NCI-H82 treated with DMSO at 0.1 percent for 48 hours (cell line): ENCODE data around the gene ADCY6.

Source experiments
- DNase-seq: peaks from one replicate; lab custom pipeline; 2025; ENCODE audit not compliant: unreplicated experiment; lab: John Stamatoyannopoulos, UW

ADCY6 gene

GRCh38 chr12:48816143-48816854 lies 27.4 kb upstream of the ADCY6 start:
- DNase-seq: no peak

GRCh38 chr12:48815126-48816110 lies 26.5 kb upstream of the ADCY6 start:
- peak; percentile 70 for DNase-seq

DNA sequence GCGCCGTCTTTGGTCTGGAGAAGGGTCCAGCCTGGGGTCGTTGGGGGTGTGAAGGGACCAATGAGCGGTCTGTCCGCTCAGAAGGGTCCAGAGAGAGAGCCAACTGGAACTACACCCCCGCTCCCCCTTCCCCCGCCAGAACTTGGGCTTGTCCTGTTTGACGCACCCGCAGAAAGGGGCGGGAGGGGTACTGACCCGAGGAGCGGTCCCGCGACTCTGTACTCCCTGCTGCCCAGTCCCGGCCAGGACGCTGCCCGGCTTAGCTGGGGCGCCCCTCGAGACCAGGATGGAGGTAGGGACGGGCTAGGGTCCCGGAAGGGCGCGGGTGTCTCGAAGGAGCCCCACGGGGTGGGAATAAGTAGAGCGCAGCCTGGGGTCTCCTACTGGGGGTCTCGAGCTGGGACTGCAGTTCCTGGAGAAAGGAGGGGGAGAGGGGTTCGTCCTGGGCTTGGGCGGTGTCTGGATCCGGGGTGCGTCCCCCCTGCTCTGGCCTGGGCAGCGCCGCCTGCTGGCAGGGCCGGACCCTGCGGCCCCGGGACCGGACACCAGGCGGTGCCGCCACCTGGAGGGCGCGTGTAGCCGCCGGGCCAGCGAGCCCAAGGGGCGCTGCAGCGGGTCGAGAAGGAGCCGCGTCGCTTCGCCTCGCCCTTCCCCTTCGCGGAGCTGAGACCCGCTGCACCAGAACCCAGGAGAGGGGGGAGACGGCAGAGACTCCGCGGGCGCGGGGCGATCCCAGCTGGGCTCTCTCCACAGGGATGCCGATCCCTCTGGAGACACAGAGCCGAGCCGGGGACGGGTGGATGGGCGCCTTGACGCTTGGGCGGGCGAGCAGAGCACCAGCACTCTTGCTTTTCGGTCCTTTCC lies 25.6 kb upstream of the ADCY6 start:
- peak; percentile 10 for DNase-seq

GRCh38 chr12:48813465-48814261 lies 24.8 kb upstream of the ADCY6 start:
- no peak for DNase-seq

GRCh38 chr12:48812389-48812788 lies 23.5 kb upstream of the ADCY6 start:
- DNase-seq: no peak

GRCh38 chr12:48811437-48812090 lies 22.7 kb upstream of the ADCY6 start:
- DNase-seq: no peak

DNA sequence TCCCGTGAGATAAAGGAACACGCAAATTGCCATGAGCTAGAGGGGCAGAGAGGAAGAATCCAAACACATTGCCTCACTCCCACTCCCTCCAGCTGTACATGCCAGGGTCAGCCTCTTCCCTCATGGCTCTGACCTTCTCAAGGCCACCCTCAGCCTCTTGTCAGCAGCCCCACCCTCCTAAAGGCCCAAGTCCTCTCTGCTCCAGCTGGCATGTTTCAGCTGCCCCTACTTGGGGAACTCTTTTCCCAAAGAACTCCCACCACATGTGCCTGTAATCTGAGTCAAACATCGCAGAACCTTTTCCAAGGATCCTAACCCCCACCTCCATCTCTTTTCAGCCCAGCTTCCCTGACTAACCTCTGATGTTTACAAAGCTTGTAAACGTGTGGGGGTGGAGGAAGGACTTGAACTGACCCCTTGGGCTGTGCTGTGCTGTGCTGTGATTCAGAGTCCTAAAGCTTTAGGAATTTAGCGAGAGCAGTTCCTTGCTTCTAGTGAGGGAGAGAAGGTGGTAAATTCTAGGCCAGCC lies 22.1 kb upstream of the ADCY6 start:
- DNase-seq: no peak

GRCh38 chr12:48807981-48808380 lies 19.1 kb upstream of the ADCY6 start:
- DNase-seq: no peak

- no peak for DNase-seq
These were observed 14.8 kb upstream of the ADCY6 start for GRCh38 chr12:48803675-48804074.

DNA sequence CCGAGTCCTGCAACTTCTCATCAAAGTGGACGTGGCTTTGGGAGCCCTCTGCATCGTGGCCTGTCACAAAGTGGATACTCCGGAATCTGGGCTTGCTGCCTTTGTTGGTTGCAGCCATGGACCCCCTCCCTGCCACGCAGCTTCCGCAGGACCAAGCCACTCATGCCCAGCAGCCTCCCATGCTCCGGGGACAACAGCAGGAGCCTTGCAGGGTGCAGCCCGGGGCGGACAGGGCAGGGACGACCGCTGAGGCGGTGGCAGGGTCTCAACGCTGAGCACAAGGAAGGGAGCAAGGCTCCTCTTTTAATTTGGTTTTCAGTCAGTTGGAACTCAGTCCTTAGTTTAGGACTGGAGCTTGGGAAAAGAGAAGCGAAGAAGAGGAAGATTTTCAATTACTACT lies 12.1 kb upstream of the ADCY6 start:
- DNase-seq: no peak

DNA sequence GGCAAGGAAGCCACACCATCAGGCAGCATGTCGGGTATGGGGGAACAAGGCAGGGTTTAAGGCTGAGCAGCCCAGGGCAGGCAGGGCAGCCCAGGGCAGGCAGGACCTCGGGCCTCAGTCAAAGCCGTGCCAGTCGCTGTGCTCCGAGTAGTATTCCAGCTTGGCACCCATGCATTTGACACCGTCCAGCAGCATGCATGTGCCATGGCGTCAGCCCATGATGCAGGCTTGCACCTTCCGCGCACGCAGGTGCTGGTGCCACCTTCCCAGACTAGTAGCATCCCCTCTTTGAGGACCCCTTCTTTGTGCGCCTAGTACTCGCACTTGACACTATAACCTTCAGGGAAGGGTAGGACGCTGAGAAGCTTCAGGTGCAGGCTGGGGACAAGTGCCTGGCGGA lies 11.6 kb upstream of the ADCY6 start:
- no peak for DNase-seq

- DNase-seq: no peak
These were observed 8.1 kb upstream of the ADCY6 start for GRCh38 chr12:48796976-48797375.

- peak; percentile 62 for DNase-seq
These were observed 6.9 kb upstream of the ADCY6 start for GRCh38 chr12:48795550-48796455.

DNA sequence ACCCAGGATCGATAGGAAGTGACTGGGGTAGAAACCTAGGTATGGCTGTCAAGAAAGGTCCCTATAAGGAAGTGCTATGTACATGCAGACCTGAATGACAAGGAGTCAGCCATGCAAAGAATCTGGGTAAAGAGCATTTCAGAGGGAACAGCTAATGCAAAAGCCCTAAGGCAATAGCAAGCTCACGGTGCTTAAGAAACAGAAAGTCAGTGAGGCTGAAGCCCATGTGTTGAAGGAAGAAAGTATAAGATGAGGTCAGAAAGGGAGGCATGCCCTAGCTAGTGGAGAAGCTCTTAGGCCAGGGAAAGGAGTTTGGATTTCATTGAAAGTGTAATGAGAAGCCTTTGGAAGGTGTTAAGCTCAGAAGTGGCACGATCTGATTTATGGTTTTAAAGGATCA lies 6.0 kb upstream of the ADCY6 start:
- DNase-seq: no peak

- DNase-seq: no peak
These were observed 4.8 kb upstream of the ADCY6 start for GRCh38 chr12:48793696-48794095.

DNA sequence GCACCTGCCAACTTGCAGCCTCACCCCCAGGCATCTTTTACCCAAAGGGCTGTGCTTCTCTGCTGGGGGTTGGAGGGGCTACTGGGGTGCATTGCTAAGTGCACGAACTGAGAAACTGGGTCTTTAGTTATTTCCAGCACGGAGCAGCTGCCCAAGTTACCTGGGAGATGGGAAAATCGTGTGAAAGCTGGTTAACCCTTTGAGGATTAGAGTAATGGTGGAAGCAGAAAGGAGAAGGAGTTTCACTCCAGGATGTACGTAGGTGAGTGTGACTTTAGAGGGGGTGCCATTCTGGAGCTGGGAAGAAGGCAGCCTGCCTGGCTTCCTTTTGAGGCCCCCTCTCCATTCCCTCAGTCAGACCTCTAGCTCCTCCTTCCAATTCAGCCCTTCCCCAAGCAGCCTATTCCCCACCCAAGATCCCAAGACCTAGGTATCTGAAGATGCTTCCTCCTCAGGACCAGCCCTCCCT lies 1.0 kb upstream of the ADCY6 start:
- DNase-seq: no peak

- no peak for DNase-seq
These were observed 400 bp downstream of the ADCY6 start for GRCh38 chr12:48788524-48788853.

GRCh38 chr12:48787791-48788523 lies 932 bp downstream of the ADCY6 start:
- DNase-seq: no peak
